Neural cell (in vitro differentiated cells): Measurements from ENCODE around the gene GRK1.

Experiments used
- EP300 ChIP-seq: fragments of 450-650 bp; conservative IDR thresholded peaks from 2 replicates; pipeline ENCODE4 v1.6.1; 2014; ENCODE audit warnings: antibody characterized with exemption, mild to moderate bottlenecking, moderate library complexity; ENCODE audit not compliant: poor library complexity, severe bottlenecking
- EZH2 ChIP-seq: fragments of 200-600, 300-800 bp; shearing (Covaris generic), sonication (generic); IDR thresholded peaks from 2 replicates; pipeline ENCODE4 v1.6.1; 2014; ENCODE audit warnings: antibody characterized with exemption, low read length, borderline replicate concordance, mild to moderate bottlenecking; ENCODE audit not compliant: insufficient read depth, poor library complexity, severe bottlenecking

DNA sequence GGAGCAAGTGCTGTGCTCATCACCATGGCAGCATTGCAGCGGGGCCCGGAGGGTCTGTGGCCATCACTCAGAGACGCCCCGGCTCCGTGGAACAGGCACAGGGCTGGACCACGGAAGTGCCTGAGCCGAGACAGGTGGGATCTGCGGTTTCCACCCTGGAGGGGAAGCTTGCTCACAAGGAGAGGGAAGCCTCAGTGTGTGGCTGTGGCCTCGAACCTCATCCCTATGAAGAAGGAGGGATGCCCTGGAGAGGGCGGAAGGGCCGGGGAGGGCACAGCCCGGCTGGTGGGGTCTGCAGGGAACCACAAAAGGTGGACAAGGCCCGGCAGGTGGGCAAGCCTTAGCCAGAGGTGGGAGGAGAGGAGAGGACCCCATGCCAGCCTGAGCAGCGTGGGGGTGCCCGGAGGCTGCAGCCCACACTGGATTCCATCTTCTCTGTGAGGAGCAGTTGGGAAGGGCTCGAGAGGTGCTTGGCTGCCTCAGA is 61.6 kb downstream of the GRK1 start:
- TF ChIP-seq EZH2 = no peak
- TF ChIP-seq EP300 = no peak
